8988T (cell line): Measurements from ENCODE around the gene ISLR2.

ENCODE experiments used
- DNase-seq: peaks from one replicate; pipeline ENCODE4 v3.0.0; 2011

ISLR2 gene

GRCh38 chr15:74179101-74179841, 48.9 kb downstream of the ISLR2 start:
- no peak for DNase-seq

DNA sequence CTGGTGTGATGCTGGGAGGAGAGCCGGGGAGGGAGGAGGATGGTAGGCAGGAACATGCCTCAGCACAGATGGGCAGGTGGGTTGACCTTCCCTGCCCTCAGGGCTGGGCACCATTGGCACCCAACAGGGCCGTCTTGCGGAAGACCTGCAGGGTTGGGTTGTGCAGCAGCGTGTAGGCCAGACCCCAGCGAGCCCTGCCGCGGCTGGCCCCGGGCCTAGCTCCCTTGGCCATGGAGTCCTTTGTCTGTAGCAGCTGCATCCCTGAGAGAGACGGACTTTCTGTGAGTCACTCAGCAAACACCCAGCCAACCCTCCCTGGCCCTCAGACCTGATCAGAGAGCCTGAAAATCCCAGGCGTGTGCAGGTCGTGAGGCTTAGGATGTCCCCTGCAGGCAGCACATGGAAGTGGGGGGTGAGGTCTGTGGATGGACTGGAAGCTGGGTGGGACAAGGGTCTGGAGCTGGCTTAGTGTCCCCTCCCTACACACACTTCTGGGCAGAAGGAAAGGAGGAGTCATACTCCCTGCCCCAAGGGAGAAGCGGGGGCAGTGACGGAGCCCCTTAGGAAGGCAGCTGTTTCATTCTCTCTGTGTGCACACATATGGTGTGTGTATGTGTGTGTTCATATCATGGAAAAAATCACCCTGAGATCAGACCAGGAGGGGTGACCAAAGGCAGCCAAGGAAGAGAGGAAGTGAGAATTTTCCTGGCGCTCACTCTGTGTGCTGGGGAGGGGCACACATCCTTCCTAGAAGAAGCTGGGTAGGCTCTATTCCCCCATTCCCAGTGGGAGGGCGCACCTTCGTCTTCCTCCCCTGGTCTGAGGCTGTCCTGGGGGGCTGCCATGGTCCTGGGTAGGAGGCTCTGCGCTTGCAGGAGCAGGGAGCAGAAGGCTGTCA, 49.8 kb downstream of the ISLR2 start:
- no peak for DNase-seq

DNA sequence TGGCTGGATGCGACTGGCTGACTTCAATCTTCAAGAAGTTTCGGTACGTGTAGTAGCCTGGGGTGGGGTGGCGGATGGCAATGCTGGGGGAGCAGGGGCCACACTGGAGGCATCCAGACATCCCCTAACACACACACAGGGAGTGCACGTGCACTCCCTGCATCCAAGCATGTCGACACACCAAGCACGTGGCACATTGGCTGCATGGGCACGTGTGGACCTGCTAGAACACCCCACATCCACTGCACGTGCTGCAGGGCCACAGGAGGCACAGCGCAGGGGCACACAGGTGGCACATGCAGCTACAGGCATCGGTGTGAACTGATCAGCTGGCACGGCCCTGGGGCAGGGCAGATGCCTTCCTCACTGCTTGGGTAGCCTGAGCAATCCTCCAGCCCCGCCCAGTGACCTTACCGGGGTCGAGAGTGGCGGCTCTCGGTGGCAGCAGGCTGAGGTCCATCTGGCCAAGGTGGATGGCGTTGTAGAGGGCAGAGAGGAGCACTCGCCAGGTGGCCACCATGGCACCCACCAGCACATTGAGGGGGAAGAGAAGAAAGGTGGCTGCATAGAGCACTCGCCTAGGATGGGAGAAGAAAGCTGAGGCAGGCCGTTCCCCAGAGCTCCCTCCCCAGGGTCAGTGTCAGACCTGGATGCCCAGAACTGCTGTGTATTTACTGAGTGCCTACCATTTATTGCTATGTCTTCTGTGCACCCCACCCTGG, 50.7 kb downstream of the ISLR2 start:
- no peak for DNase-seq

DNA sequence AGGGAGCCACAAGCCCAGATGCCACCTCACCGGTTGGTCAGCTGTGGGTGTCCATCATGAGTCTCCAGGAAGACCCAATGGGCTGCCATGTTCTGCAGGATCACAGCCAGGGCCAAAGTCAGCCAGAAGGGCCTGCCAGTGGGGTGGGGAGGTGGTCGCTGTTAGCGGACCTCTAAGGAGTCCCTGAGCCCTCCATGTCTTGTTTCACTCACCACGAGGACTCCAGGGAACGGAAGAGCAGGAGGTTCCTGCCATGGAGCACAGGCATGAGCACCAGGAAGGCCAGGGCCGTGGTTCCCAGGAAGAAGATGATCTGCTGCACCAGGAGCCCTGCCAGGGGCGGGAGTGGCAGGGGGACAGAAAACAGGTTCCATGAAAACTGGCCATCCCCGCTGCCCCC, 51.7 kb downstream of the ISLR2 start:
- no peak for DNase-seq

DNA sequence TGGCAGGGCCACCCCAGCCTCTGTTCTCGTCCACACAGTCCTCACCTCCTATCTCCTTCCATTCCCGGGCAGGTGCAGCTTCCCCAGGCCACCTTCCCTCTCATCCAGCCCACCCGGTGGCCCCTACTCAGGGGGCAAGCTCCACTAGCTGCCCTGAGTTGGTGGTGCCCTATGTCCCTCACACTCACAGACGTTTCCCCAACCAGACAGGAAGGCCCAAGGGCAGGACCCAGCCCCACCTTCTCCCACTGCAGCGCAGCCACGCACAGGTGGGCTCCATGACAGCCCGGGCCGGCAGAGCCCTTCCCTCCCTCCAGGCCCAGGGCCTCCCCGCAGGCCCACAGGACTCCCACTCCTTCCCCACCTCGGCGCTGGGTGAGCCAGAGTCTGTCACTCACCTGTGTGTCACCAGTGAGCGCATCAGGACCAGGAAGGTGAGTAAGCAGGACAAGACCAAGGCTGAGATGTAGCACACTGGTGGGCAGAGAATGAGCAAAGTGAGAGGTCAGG, 54.3 kb downstream of the ISLR2 start:
- no peak for DNase-seq

DNA sequence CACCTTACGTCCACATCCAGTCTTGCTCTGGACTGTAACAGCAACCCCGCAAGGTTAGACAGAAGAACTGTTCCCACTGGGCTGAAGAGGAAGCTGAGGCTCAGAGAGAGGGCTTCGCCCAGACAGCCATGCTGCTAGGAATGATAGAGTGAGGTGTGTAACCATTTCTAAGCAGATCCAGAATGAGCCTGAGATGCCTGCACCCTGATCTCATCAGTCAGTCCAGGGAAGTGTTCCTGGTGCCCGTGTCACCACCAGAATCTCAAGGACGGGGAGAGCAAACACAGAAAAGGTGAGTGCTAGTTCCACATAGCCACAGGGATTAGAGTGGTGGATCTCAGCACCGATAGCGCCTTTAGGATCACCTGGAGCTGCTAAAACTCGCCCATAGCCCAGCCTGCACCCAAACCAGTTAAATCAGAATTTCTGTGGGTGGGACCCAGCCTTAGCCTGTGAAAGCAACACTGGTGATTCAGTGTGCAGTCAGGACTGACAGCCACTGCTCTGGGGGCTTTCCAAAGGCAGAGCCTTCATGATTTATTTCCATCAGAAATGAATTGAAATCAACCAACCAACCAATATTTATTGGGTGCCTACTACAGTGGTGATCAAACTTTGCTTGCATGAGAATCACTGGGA, 55.4 kb downstream of the ISLR2 start:
- no peak for DNase-seq
